GM12801 (cell line): ENCODE results near the gene SLC23A1.

ENCODE experiments used
- TF ChIP-seq, protein P1 (sequence below): IDR thresholded peaks from one replicate; pipeline ENCODE4 v1.5.1; 2011; ENCODE audit warnings: control low read depth; ENCODE audit not compliant: insufficient read length; ENCODE audit errors: extremely low read depth

The SLC23A1 gene

DNA sequence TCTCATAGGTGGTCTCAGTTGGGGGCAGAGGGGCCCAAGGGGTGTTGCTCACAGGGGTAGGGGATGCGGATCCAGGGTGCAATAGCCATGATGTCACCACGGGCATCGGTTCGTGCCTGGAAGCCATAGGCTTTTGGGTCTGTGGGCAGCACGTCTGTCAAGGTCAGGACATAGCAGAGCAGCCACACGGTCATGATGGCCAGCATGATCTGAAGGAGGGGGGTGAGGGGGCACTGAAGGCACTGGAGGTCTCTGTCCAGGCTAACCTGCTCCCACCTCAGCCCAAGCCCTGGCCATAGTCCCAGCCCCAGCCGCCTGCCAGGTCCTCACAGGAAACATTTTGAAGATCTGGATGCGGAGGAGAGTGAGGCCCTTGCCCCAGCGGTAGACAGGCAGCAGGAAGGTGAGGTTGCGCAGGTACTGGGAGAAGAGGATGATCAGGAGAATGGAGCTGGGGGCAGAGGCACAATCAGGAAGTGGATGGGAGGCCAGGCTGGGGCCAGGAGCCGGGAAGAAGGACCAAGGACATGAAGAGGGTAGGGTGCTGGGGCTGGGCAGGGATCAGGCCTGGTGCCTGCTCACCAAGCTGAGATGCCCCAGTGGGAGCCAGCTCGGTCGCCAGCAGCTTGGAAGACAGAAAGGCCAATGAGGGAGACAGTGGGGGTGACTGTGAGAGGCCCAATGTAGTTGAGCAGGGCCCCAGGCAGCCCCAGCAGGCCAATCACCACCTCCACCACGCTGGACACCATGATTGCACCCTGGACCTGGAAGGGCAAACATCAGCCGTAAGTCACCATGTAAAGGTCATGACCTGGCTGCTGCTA lies 3.3 kb downstream of the SLC23A1 start:
- TF ChIP-seq, protein P1, sequence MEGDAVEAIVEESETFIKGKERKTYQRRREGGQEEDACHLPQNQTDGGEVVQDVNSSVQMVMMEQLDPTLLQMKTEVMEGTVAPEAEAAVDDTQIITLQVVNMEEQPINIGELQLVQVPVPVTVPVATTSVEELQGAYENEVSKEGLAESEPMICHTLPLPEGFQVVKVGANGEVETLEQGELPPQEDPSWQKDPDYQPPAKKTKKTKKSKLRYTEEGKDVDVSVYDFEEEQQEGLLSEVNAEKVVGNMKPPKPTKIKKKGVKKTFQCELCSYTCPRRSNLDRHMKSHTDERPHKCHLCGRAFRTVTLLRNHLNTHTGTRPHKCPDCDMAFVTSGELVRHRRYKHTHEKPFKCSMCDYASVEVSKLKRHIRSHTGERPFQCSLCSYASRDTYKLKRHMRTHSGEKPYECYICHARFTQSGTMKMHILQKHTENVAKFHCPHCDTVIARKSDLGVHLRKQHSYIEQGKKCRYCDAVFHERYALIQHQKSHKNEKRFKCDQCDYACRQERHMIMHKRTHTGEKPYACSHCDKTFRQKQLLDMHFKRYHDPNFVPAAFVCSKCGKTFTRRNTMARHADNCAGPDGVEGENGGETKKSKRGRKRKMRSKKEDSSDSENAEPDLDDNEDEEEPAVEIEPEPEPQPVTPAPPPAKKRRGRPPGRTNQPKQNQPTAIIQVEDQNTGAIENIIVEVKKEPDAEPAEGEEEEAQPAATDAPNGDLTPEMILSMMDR: no peak

DNA sequence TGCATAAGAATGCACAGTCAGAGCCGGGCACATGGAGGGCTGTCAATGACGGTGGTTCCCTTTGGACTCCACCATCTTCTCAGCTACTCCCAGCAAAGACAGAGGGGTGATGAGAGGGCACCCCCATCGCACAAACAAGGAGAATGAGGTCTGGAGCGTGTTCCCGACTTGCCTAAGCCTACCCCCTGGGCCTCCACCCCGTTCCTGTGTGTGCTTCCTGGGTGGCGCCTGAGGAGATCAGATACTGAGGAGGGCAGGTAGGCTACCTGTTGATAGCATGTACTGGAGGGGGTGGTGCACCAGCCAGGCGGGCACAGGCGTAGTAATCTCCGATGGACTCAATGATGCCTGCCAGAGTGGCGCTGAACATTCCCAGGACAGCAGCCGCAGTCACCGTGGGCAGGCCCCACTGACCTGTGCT lies 4.1 kb downstream of the SLC23A1 start:
- TF ChIP-seq, protein P1: no peak

DNA sequence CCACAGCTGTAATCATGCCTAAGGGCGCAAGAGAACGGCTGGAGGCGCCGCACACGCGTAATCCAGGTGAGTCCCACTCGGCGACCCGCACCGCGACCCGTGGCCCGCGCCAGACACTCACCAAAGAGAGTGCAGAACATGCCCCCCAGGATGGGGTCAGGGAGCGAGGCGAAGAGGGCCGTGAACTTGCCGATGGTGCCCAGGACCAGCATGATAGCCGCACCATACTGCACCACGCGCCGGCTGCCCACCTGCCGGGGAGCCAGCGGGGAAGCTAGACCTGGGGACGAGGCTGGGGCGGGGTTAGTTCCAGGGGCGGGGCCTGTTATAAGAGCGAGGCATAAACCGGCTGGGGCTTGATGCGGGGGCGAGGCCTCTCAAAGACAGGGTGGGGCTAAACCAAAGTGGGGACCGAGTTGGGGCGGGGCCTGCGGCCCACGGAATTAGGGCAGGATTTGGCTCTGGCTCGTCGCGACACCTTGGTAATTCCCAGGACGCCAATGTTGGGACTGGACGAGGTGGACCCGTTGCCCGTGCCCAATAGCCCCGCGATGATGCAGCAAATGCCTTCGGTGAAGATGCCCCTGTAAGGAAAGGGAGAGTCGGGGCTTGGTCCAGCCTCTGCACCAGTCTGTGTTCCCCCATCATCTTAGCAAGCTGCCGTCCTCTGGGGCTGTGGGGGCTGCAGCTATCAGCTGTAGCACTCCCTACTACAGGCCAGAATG lies 4.8 kb downstream of the SLC23A1 start:
- TF ChIP-seq, protein P1: no peak

DNA sequence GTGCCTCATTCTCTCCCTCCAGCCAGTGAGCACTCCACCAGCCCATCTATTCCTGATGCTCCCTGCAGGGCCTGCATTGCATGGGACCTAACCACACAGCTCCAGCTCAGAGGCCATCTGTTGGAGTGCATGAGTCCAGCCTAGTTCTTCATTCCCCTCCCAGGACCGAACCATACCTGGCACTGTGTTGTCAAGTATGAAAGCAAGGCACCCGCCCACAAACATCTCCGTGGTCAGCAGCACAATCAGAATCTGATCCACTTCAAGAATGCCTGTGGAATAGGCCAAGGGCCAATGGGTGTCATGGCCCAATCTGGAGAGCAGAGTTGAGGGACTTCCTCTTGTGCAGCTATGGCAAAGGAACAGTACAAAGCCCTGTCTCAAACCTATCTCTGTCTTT lies 5.9 kb downstream of the SLC23A1 start:
- TF ChIP-seq, protein P1: no peak

DNA sequence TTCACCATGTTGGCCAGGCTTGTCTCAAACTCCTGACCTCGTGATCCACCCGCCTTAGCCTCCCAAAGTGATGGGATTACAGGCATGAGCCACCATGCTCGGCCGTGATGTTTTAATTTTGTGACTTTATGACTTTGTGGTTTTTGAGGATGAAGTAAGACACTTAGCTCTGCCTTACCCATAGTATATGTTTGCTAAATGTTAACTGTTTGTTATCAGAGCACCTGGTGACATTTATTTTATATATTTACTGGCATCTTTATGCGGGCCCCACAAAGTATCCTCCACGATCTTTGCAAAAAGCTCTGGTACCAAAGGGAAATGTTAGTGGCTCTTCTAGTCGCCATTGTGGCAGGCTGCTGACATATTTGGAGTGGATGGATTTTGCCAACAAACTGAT lies 6.7 kb downstream of the SLC23A1 start:
- TF ChIP-seq, protein P1: no peak

GRCh38 chr5:139374909-139375308 lies 8.2 kb downstream of the SLC23A1 start:
- TF ChIP-seq, protein P1: no peak
